SK-N-SH treated with all-trans-retinoic acid at 6 μM for 48 hours (cell line): ENCODE measurements around the gene PIK3AP1.

Source experiments
- ZNF565 ChIP-seq: fragments of 450-650 bp; formaldehyde crosslinking; conservative IDR thresholded peaks from 2 replicates; pipeline ENCODE4 v1.5.0; 2020; ENCODE audit warnings: low read depth, mild to moderate bottlenecking, moderate library complexity
- ZNF8 ChIP-seq: fragments of 450-650 bp; formaldehyde crosslinking; IDR thresholded peaks from 2 replicates; pipeline ENCODE4 v1.5.0; 2020; ENCODE audit warnings: mild to moderate bottlenecking, moderate library complexity

- TF ChIP-seq ZNF8 = no peak
- no peak for TF ChIP-seq ZNF565 (CRISPR knock-in tag)
Measured at GRCh38 chr10:96606216-96606615, 114.1 kb downstream of the PIK3AP1 start.
